ENCODE results near the gene CDPF1.

DNA sequence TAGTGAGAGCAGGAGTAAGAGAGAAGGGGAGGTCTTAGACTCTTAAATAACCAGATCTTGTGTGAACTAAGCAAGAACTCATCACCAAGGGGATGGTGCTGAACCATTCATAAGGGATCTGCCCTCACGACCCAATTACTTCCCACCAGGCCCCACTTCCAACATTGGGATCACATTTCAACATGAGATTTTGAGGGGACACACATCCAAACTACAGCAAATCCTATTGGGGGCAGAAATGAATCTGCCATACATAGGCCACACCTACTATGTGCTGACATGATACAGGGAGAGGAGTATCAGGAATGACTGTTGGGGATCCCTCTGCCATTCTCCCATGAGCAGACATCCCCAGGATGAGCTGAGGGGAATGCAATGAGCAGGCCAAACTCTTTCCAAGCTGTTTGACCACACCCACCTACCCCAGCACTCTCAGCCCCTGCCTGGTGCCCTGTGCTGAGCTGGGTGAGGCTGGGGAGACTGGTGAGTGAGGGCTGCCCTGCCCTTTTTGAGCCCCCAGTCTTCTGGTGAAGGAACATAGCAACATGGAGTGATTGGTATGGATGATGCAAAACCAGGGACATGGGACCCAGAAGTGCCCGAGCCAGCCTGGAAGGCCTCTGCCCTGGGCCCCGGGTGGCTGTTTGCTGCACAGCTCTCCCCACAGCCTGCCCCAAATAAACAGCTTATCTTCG, 45.3 kb upstream of the CDPF1 start:
- TF ChIP-seq HES4 (CRISPR knock-in tag; IDR thresholded peaks at IDR 0.05; ENCODE audit: borderline replicate concordance) = no peak
- TF ChIP-seq, protein P1, sequence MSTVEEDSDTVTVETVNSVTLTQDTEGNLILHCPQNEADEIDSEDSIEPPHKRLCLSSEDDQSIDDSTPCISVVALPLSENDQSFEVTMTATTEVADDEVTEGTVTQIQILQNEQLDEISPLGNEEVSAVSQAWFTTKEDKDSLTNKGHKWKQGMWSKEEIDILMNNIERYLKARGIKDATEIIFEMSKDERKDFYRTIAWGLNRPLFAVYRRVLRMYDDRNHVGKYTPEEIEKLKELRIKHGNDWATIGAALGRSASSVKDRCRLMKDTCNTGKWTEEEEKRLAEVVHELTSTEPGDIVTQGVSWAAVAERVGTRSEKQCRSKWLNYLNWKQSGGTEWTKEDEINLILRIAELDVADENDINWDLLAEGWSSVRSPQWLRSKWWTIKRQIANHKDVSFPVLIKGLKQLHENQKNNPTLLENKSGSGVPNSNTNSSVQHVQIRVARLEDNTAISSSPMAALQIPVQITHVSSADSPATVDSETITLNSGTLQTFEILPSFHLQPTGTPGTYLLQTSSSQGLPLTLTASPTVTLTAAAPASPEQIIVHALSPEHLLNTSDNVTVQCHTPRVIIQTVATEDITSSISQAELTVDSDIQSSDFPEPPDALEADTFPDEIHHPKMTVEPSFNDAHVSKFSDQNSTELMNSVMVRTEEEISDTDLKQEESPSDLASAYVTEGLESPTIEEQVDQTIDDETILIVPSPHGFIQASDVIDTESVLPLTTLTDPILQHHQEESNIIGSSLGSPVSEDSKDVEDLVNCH (CRISPR knock-in tag; IDR thresholded peaks at IDR 0.05) = no peak
- no peak for TF ChIP-seq CBFB (CRISPR knock-in tag; IDR thresholded peaks at IDR 0.05)

Data from HepG2 (cell line).